Left renal cortex interstitium (tissue), 4 donors: ENCODE data around the gene MBD6. TPM values are rescaled to one million over a fixed set of nuclear protein-coding genes. Genes with fewer than 3 reads are reported as not detected.
"Not testable (repeated sequence)": the region's sequence is repeated elsewhere in the genome, so short reads cannot be mapped to it uniquely, and the experiment has no call there.

Experiments used
- DNase-seq, 4 donors: peaks; one replicate each; pipeline ENCODE4 v3.0.0-alpha.2; 2013; ENCODE audit warnings: low read depth in 4 of 4, low spot score in 2 of 4, missing footprints in 1 of 4
- polyA plus RNA-seq, 4 donors: library from polyadenylated mRNA; unstranded; fragments of 120-200 nt; gene quantifications; one replicate each; pipeline ENCODE4 v1.2.1, GENCODE V29; 2013; ENCODE audit not compliant: insufficient read length in 4 of 4

Gene MBD6
- polyA plus RNA-seq, 4 donors = 38.4 to 98.6 (median 75.0) TPM

DNA sequence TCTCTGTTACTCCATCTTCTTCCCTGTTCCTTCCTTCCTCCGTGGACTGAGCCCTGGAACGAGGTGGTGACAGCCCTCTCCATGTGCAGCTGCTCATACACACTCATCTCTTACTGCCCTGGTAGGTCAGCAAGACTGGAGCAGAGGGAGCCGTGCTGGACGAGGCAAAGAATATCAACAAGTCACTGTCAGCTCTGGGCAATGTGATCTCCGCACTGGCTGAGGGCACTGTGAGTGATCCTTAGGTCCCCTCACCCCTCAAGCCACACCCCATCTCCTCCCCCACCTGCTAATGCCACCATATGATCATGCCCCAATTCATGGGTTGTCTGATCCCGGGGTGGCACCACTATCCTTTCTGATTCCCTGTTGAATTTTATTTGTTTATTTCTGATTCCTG, 46.2 kb downstream of the MBD6 start:
- DNase-seq = no peak

GRCh38 chr12:57569858-57570257, 47.2 kb downstream of the MBD6 start:
- no peak for DNase-seq

- DNase-seq = not testable (repeated sequence)
Measured at GRCh38 chr12:57570438-57570837, 47.8 kb downstream of the MBD6 start.

GRCh38 chr12:57571926-57572762, 49.5 kb downstream of the MBD6 start:
- no peak for DNase-seq

- DNase-seq = no peak
Measured at GRCh38 chr12:57574795-57575194, 52.2 kb downstream of the MBD6 start.

- DNase-seq = no peak
Measured at GRCh38 chr12:57575771-57576612, 53.4 kb downstream of the MBD6 start.

- no peak for DNase-seq
Measured at GRCh38 chr12:57576613-57577160, 54.1 kb downstream of the MBD6 start.

DNA sequence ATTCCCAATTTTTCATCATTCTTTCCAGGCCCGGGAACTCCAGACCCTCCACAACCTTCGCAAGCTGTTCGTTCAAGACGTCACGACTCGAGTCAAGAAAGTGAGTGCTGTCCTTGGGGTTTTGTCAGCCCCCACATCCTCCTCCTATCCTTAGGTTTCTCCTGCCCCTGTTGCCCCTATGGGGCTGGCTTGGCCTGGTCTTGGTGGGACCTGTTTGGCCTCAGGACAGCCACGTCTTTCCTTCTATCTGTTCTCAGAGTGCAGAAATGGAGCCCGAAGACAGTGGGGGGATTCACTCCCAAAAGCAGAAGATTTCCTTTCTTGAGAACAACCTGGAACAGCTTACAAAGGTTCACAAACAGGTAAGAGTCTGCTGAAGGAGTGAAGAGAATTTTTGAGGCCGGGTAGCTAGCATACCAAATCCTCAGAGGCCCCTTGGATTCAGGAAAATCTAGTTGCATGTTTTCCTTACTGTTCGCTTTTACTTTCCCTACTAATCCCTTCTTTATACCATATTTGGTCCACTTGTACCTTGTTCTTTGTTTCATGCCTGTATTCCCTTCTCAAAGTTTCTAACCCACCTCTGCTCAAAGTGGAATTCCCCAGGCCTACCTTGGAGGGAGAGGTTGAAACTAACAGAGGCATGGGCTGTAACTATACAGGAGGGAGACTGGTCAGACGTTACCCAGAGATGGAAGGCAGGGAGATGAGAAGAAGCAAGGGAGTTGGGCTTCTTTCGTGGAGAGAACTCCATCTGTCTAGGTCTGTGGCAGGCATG, 55.5 kb downstream of the MBD6 start:
- no peak for DNase-seq

- no peak for DNase-seq
Measured at GRCh38 chr12:57579011-57579410, 56.4 kb downstream of the MBD6 start.

Other genes starting within 250 kb of the MBD6 start
- 100 to 1,000 TPM in 2 of 4 donors, 10 to 100 TPM in 2; 52.3 to 104 (median 80.9) TPM for gene R3HDM2, start 91.8 kb upstream of the MBD6 start, polyA plus RNA-seq
- under 1 TPM; 0.19 to 0.25 (median 0.20) TPM for gene INHBC, start 88.0 kb upstream of the MBD6 start, polyA plus RNA-seq
- gene INHBE, start 67.5 kb upstream of the MBD6 start, polyA plus RNA-seq = under 1 TPM; 0.55 to 0.99 (median 0.67) TPM
- gene GLI1, start 63.0 kb upstream of the MBD6 start, polyA plus RNA-seq = 10 to 100 TPM; 15.0 to 31.1 (median 19.3) TPM
- 1 to 10 TPM; 1.1 to 3.8 (median 3.1) TPM for gene ARHGAP9, start 43.0 kb upstream of the MBD6 start, polyA plus RNA-seq
- 100 to 1,000 TPM in 3 of 4 donors, 10 to 100 TPM in 1; 94.7 to 157 (median 126) TPM for gene MARS1, start 34.8 kb upstream of the MBD6 start, polyA plus RNA-seq
- gene DDIT3, start 2.3 kb upstream of the MBD6 start, polyA plus RNA-seq = 10 to 100 TPM; 30.1 to 35.2 (median 32.7) TPM
- 100 to 1,000 TPM; 160 to 179 (median 169) TPM for gene DCTN2, start 24.4 kb downstream of the MBD6 start, polyA plus RNA-seq
- 1 to 10 TPM in 1 of 4 donors, under 1 TPM in 3; 0.30 to 1.0 (median 0.54) TPM for gene KIF5A, start 27.2 kb downstream of the MBD6 start, polyA plus RNA-seq
- gene PIP4K2C, start 68.4 kb downstream of the MBD6 start, polyA plus RNA-seq = 10 to 100 TPM; 38.0 to 46.0 (median 39.5) TPM
- 10 to 100 TPM; 47.7 to 75.1 (median 61.0) TPM for gene DTX3, start 82.0 kb downstream of the MBD6 start, polyA plus RNA-seq
- 10 to 100 TPM; 29.2 to 38.3 (median 34.6) TPM for gene ARHGEF25, start 88.6 kb downstream of the MBD6 start, polyA plus RNA-seq
- gene B4GALNT1, start 110.4 kb downstream of the MBD6 start, polyA plus RNA-seq = 1 to 10 TPM in 1 of 4 donors, under 1 TPM in 3; 0.58 to 1.4 (median 0.76) TPM
- gene OS9, start 171.3 kb downstream of the MBD6 start, polyA plus RNA-seq = 100 to 1,000 TPM; 206 to 226 (median 209) TPM
- 1 to 10 TPM; 1.1 to 1.8 (median 1.2) TPM for gene AGAP2, start 215.9 kb downstream of the MBD6 start, polyA plus RNA-seq
- gene TSPAN31, start 222.2 kb downstream of the MBD6 start, polyA plus RNA-seq = 10 to 100 TPM; 83.5 to 98.6 (median 91.7) TPM
- 100 to 1,000 TPM; 205 to 270 (median 239) TPM for gene CDK4, start 229.5 kb downstream of the MBD6 start, polyA plus RNA-seq
- 10 to 100 TPM; 15.6 to 25.2 (median 19.7) TPM for gene MARCHF9, start 232.3 kb downstream of the MBD6 start, polyA plus RNA-seq
- 1 to 10 TPM in 3 of 4 donors, under 1 TPM in 1; 0.78 to 1.8 (median 1.3) TPM for gene CYP27B1, start 244.3 kb downstream of the MBD6 start, polyA plus RNA-seq
- 10 to 100 TPM; 28.4 to 32.0 (median 30.4) TPM for gene METTL1, start 249.3 kb downstream of the MBD6 start, polyA plus RNA-seq
- gene EEF1AKMT3, start 249.8 kb downstream of the MBD6 start, polyA plus RNA-seq = 10 to 100 TPM in 3 of 4 donors, 1 to 10 TPM in 1; 9.1 to 13.5 (median 12.4) TPM